H1 (cell line): Measurements from ENCODE around the gene CSPG5. TPM values are rescaled to one million over a fixed set of nuclear protein-coding genes. Genes with fewer than 3 reads are reported as not detected.

Source experiments
- CTCF ChIA-PET: fragments of 300-600 bp; sonication (Branson Sonifier 250); formaldehyde crosslinking; loops from one replicate; lab custom pipeline; 2021; ENCODE audit not compliant: partially characterized antibody; lab: Charles Lee
- POLR2A ChIA-PET: fragments of 300-600 bp; sonication (Branson Sonifier 250); formaldehyde crosslinking; loops from one replicate; lab custom pipeline; 2021; ENCODE audit warnings: inconsistent platforms; ENCODE audit not compliant: partially characterized antibody; lab: Charles Lee
- DNase-seq, 2 experiments: peaks; one replicate each; pipeline versions ENCODE4 v3.0.0 to v3.0.0-alpha.2; 2010 to 2022; ENCODE audit warnings: low spot score in 2 of 2, low read depth in 1 of 2, mixed read lengths in 1 of 2
- FAIRE-seq: peaks from 2 replicates; lab custom pipeline; 2011; peaks lifted over from hg19 to GRCh38; lab: Jason Lieb, UNC
- H2AFZ ChIP-seq: 2 replicates; pipeline ENCODE4 v1.8.1; 2012; ENCODE audit warnings: low read length, inconsistent platforms
- H2AK5ac ChIP-seq: 2 replicates; pipeline ENCODE4 v1.6.1; 2013; ENCODE audit warnings: low read depth, low read length
- H2BK120ac ChIP-seq: replicated peaks from 2 replicates; pipeline ENCODE3; 2013; ENCODE audit warnings: low read depth, low read length, inconsistent platforms
- H2BK12ac ChIP-seq: 2 replicates; pipeline ENCODE4 v1.6.1; 2013; ENCODE audit warnings: low read depth, low read length
- H2BK15ac ChIP-seq: 2 replicates; pipeline ENCODE4 v1.6.1; 2013; ENCODE audit warnings: low read length
- H2BK20ac ChIP-seq: 2 replicates; pipeline ENCODE4 v1.6.1; 2013; ENCODE audit warnings: low read length
- H2BK5ac ChIP-seq: 2 replicates; pipeline ENCODE4 v1.6.1; 2013; ENCODE audit warnings: low read depth, low read length
- H3K14ac ChIP-seq: 2 replicates; pipeline ENCODE4 v1.6.1; 2013; ENCODE audit warnings: inconsistent platforms; ENCODE audit not compliant: insufficient read length
- H3K18ac ChIP-seq: 2 replicates; pipeline ENCODE4 v1.6.1; 2013; ENCODE audit warnings: low read length; ENCODE audit errors: extremely low read depth
- H3K23ac ChIP-seq: 2 replicates; pipeline ENCODE4 v1.6.1; 2013; ENCODE audit warnings: inconsistent platforms; ENCODE audit not compliant: insufficient read length
- H3K23me2 ChIP-seq: 2 replicates; pipeline ENCODE4 v1.6.1; 2013; ENCODE audit warnings: low read depth, low read length
- H3K27ac ChIP-seq: 2 replicates; pipeline ENCODE4 v1.6.1; 2011; ENCODE audit warnings: low read depth, low read length, inconsistent platforms
- H3K27me3 ChIP-seq, 4 experiments: replicated peaks in 1 of 4; 1 replicate in 1 of 4; 2 replicates in 3 of 4; pipeline versions ENCODE4 v1.6.1 to v1.8.1; 2011 to 2013; ENCODE audit warnings: low read length in 3 of 4, mild to moderate bottlenecking in 3 of 4, inconsistent platforms in 2 of 4, mixed read lengths in 2 of 4, moderate library complexity in 1 of 4; ENCODE audit not compliant: control insufficient read depth in 3 of 4, insufficient read depth in 3 of 4; ENCODE audit errors: extremely low read depth in 1 of 4
- H3K36me3 ChIP-seq, 4 experiments: 2 replicates each; pipeline versions ENCODE4 v1.6.1 to v1.8.1; 2011 to 2013; ENCODE audit warnings: mild to moderate bottlenecking in 4 of 4, low read length in 3 of 4, moderate library complexity in 2 of 4, control low read depth in 1 of 4, inconsistent platforms in 1 of 4; ENCODE audit not compliant: insufficient read depth in 4 of 4, control insufficient read depth in 2 of 4
- H3K4ac ChIP-seq: replicated peaks from 2 replicates; pipeline ENCODE3; 2013; ENCODE audit warnings: low read length, low read depth, mixed read lengths, inconsistent platforms; ENCODE audit not compliant: insufficient read length
- H3K4me1 ChIP-seq, 4 experiments: replicated peaks in 1 of 4; 1 replicate in 1 of 4; 2 replicates in 3 of 4; pipeline versions ENCODE4 v1.6.1 to v1.8.1; 2011 to 2013; ENCODE audit warnings: low read length in 3 of 4, inconsistent platforms in 2 of 4, mixed read lengths in 1 of 4; ENCODE audit not compliant: insufficient read depth in 4 of 4, control insufficient read depth in 3 of 4
- H3K4me2 ChIP-seq, 2 experiments: 2 replicates each; pipeline versions ENCODE4 v1.6.1 to v1.8.1; 2011 to 2013; ENCODE audit warnings: low read depth in 2 of 2, low read length in 2 of 2, control low read depth in 1 of 2, inconsistent platforms in 1 of 2, mild to moderate bottlenecking in 1 of 2; ENCODE audit not compliant: insufficient read depth in 1 of 2
- H3K4me3 ChIP-seq, 4 experiments: fragments of 200-600, 300-600 bp in 1 of 4; sonication (generic), shearing (Covaris generic), sonication (Bioruptor Twin) in 1 of 4; 2 replicates each; pipeline versions ENCODE4 v1.5.1 to v1.8.1; 2011 to 2016; ENCODE audit warnings: low read length in 4 of 4, low read depth in 3 of 4, control low read depth in 2 of 4, inconsistent platforms in 2 of 4, mild to moderate bottlenecking in 2 of 4, mixed read lengths in 1 of 4, moderate library complexity in 1 of 4; ENCODE audit not compliant: insufficient read depth in 2 of 4; ENCODE audit errors: extremely low read depth in 1 of 4
- H3K56ac ChIP-seq: replicated peaks from 2 replicates; pipeline ENCODE3; 2013; ENCODE audit warnings: low read depth, mild to moderate bottlenecking, mixed read lengths, low read length, inconsistent platforms; ENCODE audit not compliant: insufficient read length
- H3K79me1 ChIP-seq: 2 replicates; pipeline ENCODE4 v1.6.1; 2013; ENCODE audit warnings: low read depth, low read length, control low read depth
- H3K79me2 ChIP-seq, 2 experiments: 2 replicates each; pipeline versions ENCODE4 v1.6.1 to v1.8.1; 2012 to 2013; ENCODE audit warnings: low read length in 2 of 2, mild to moderate bottlenecking in 2 of 2, inconsistent platforms in 1 of 2; ENCODE audit not compliant: insufficient read depth in 2 of 2, control insufficient read depth in 1 of 2
- H3K9ac ChIP-seq, 4 experiments: replicated peaks in 1 of 4; 1 replicate in 1 of 4; 2 replicates in 3 of 4; pipeline versions ENCODE4 v1.6.1 to v1.8.1; 2011 to 2013; ENCODE audit warnings: low read depth in 3 of 4, low read length in 3 of 4, control low read depth in 2 of 4, mild to moderate bottlenecking in 2 of 4, moderate library complexity in 2 of 4, inconsistent platforms in 1 of 4; ENCODE audit errors: extremely low read depth in 1 of 4
- H3K9me3 ChIP-seq, 2 experiments: 2 replicates each; pipeline versions ENCODE4 v1.6.1 to v1.8.1; 2012 to 2013; ENCODE audit warnings: mild to moderate bottlenecking in 2 of 2, moderate library complexity in 2 of 2, control low read depth in 1 of 2, inconsistent platforms in 1 of 2, low read depth in 1 of 2, low read length in 1 of 2, mixed read lengths in 1 of 2; ENCODE audit not compliant: insufficient read depth in 2 of 2
- H4K20me1 ChIP-seq, 2 experiments: replicated peaks in 1 of 2; 2 replicates each; pipeline versions ENCODE3 to v1.8.1; 2011 to 2013; ENCODE audit warnings: inconsistent platforms in 2 of 2, low read length in 2 of 2, mild to moderate bottlenecking in 1 of 2; ENCODE audit not compliant: insufficient read depth in 2 of 2, control insufficient read depth in 1 of 2
- H4K5ac ChIP-seq: 2 replicates; pipeline ENCODE4 v1.6.1; 2013; ENCODE audit warnings: low read length, low read depth, mixed read lengths, inconsistent platforms; ENCODE audit not compliant: insufficient read length
- H4K8ac ChIP-seq: 2 replicates; pipeline ENCODE4 v1.8.0; 2013; ENCODE audit warnings: mild to moderate bottlenecking, moderate library complexity, low read length, inconsistent platforms; ENCODE audit not compliant: insufficient read depth; ENCODE audit errors: extremely low read depth
- H4K91ac ChIP-seq: replicated peaks from 2 replicates; pipeline ENCODE3; 2013; ENCODE audit warnings: low read length, mixed read lengths, inconsistent platforms; ENCODE audit not compliant: insufficient read length
- BCL11A ChIP-seq, 2 experiments: IDR thresholded peaks; one replicate each; pipeline ENCODE4 v1.6.1; 2011; ENCODE audit warnings: low read depth in 2 of 2, low read length in 2 of 2, mild to moderate bottlenecking in 2 of 2
- CBX5 ChIP-seq: fragments of 300-800, 300-1000 bp; sonication (generic); IDR thresholded peaks from 2 replicates; pipeline ENCODE4 v1.7.1; 2016; ENCODE audit warnings: antibody characterized with exemption, low read length, low read depth
- CEBPB ChIP-seq: IDR thresholded peaks from 2 replicates; pipeline ENCODE4 v1.6.1; 2012; ENCODE audit warnings: low read depth, low read length
- CHD2 ChIP-seq: IDR thresholded peaks from 2 replicates; pipeline ENCODE4 v1.6.1; 2012; ENCODE audit warnings: low read length, improper control_type of control experiment
- EZH2 ChIP-seq: fragments of 200-600 bp; sonication (generic); IDR thresholded peaks from 2 replicates; pipeline ENCODE4 v1.7.1; 2012; ENCODE audit warnings: low read depth, mild to moderate bottlenecking, moderate library complexity, low read length, inconsistent platforms; ENCODE audit not compliant: severe bottlenecking
- HDAC2 ChIP-seq, 2 experiments: fragments of 300-600 bp in 1 of 2; sonication (generic) in 1 of 2; IDR thresholded peaks; 2 replicates each; pipeline ENCODE4 v1.6.1; 2011 to 2012; ENCODE audit warnings: low read depth in 2 of 2, low read length in 2 of 2, mild to moderate bottlenecking in 2 of 2, moderate library complexity in 2 of 2, borderline replicate concordance in 1 of 2, inconsistent platforms in 1 of 2
- JUND ChIP-seq: IDR thresholded peaks from 2 replicates; pipeline ENCODE4 v1.6.1; 2011; ENCODE audit warnings: mild to moderate bottlenecking, improper control_type of control experiment, low read length
- MAFK ChIP-seq: IDR thresholded peaks from 2 replicates; pipeline ENCODE4 v1.6.1; 2012; ENCODE audit warnings: low read depth, mild to moderate bottlenecking, improper control_type of control experiment, low read length
- POLR2AphosphoS5 ChIP-seq: IDR thresholded peaks from 2 replicates; pipeline ENCODE4 v1.6.1; 2011; ENCODE audit warnings: low read depth, low read length
- SAP30 ChIP-seq: fragments of 300-600 bp; sonication (generic); IDR thresholded peaks from 2 replicates; pipeline ENCODE4 v1.7.1; 2012; ENCODE audit warnings: low read length, moderate library complexity, mild to moderate bottlenecking, inconsistent platforms; ENCODE audit not compliant: insufficient read depth, insufficient replicate concordance
- TAF1 ChIP-seq: IDR thresholded peaks from 2 replicates; pipeline ENCODE4 v1.6.1; 2011; ENCODE audit warnings: mild to moderate bottlenecking, low read depth, low read length
- TAF7 ChIP-seq: optimal IDR thresholded peaks from 2 replicates; pipeline ENCODE3; 2011; ENCODE audit warnings: low read depth, mild to moderate bottlenecking, inconsistent platforms, low read length, moderate library complexity, borderline replicate concordance
- TCF12 ChIP-seq: IDR thresholded peaks from 2 replicates; pipeline ENCODE4 v1.6.1; 2011; ENCODE audit warnings: low read depth, mild to moderate bottlenecking, low read length
- WGBS, 2 experiments: shearing (Covaris generic) in 1 of 2; methylation state at CpG; one replicate each; pipeline versions ENCODE4 v1.1.6 to v1.1.7; 2013 to 2015; ENCODE audit warnings: low lambda C conversion rate in 2 of 2, mixed read lengths in 2 of 2, inconsistent platforms in 1 of 2, low coverage in 1 of 2, missing lambda C conversion rate in 1 of 2; ENCODE audit not compliant: insufficient replicate concordance in 2 of 2, insufficient coverage in 1 of 2, insufficient read length in 1 of 2; ENCODE audit errors: extremely low coverage in 1 of 2, missing lambda C conversion rate in 1 of 2; 5-methylcytosine and 5-hydroxymethylcytosine counted together
- polyA plus RNA-seq, 7 experiments: library from polyadenylated mRNA; depleted of rRNA in 3 of 7; stranded (reverse) in 5 of 7; unstranded in 2 of 7; fragments of >200 nt in 5 of 7; fragments of 200-250 nt in 2 of 7; gene quantifications; 1 replicate in 5 of 7; 2 replicates in 1 of 7; 4 replicates in 1 of 7; pipeline versions ENCODE4 v1.2.1 to v1.2.3, GENCODE V29; 2011 to 2013; ENCODE audit warnings: missing spikeins in 2 of 7, mixed read lengths in 2 of 7
- total RNA-seq: library from RNA; stranded (reverse); fragmentation: NEBNext Ultra II Directional; extraction: Animal tissue kit (Norgen Biotek cat#: 25700); gene quantifications from 2 replicates; pipeline ENCODE4 v1.2.1, GENCODE V29; 2021

CSPG5 gene
- total and polyA plus RNA-seq, 2 of the 8 experiments (the other 6 are each of a cell fraction or from before 2014, with no cell fraction given): 2.1 to 7.4 TPM

DNA sequence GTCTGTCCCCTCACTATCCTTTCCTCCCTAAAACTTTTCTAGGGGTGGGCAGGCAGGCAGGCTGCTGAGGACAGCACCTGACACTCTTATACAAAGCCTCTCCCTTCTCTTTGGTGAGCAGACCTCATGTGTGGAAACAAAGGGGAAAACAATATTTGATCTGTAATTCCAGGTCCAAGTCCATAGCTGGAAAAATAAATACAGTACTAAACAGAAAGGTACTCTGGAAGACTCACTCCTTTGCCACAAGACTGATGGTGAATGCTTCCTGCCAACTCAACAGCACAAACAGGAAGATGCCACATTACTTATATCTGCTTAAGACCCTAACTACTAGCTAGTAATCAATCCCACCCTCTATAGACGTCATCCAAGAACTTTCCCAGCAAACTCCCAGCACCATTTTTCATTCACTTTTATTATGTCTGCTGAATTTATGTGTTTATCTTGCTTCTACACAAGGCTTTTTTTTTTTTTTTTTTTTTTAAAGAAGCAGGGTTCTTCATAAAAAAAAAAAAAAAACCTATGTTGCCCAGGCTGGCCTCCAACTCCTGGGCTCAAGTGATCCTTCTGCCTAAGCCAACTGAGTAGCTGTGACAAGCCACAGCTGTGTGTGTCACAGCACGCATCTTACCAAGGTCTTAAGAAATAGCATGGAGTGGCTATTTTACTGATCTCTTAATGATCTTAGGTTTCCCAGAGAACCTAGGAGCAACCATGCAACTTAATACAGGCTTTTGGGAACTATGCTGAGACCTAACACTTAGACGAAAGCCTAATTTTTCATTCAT, 44.2 kb upstream of the CSPG5 start:
- Histone ChIP-seq H3K36me3 (peaks cover 33 to 89% (median 55%) of the 10 kb centered on the region in 4 experiments), H3K4ac (no peak overlapping the region)
- POLR2A ChIA-PET: no interaction called here
- TF ChIP-seq MAFK: no peak
- no peak for TF ChIP-seq CBX5
- no peak for TF ChIP-seq TAF1
- TF ChIP-seq TAF7: no peak
- no peak for TF ChIP-seq HDAC2 (IDR thresholded peaks at IDR 0.05; ENCODE audit: borderline replicate concordance in 1 of 2, low read depth in 2 of 2, low read length in 2 of 2)
- no peak for TF ChIP-seq JUND
- TF ChIP-seq EZH2: no peak
- TF ChIP-seq TCF12: no peak
- TF ChIP-seq CEBPB: no peak
- no peak for TF ChIP-seq BCL11A (IDR thresholded peaks at IDR 0.05; ENCODE audit: low read depth in 2 of 2, low read length in 2 of 2)
- no peak for TF ChIP-seq CHD2
- no peak for TF ChIP-seq POLR2AphosphoS5
- TF ChIP-seq SAP30: no peak

More for the DNA sequence above, 44.2 kb upstream of the CSPG5 start:
- H3K27me3 ChIP-seq: no peaks in the 10 kb centered on the region
- H4K5ac ChIP-seq: no peak overlapping the region
- no peak overlapping the region for H2BK15ac ChIP-seq
- no peak overlapping the region for H3K56ac ChIP-seq
- no peaks in the 10 kb centered on the region for H3K9me3 ChIP-seq
- H2BK12ac ChIP-seq: no peak overlapping the region
- no peak overlapping the region for H3K9ac ChIP-seq
- no peak overlapping the region for H2BK20ac ChIP-seq
- H3K79me1 ChIP-seq: no peaks in the 10 kb centered on the region
- H2BK5ac ChIP-seq: no peak overlapping the region
- CTCF ChIA-PET: interaction anchor here (0.7 kb wide), 1 partner anchor 82 kb away, joined by 3 read pairs; no protein-coding TSS in a partner anchor
- H3K4me1 ChIP-seq: no peaks in the 10 kb centered on the region
- H3K27ac ChIP-seq: no peak overlapping the region
- no peak overlapping the region for H4K91ac ChIP-seq
- no peak overlapping the region for H3K4me3 ChIP-seq
- DNase-seq: no peak
- no peak overlapping the region for H3K18ac ChIP-seq
- no peaks in the 10 kb centered on the region for H3K79me2 ChIP-seq
- no peak overlapping the region for H3K23ac ChIP-seq
- no peak overlapping the region for H2AK5ac ChIP-seq
- 81% methylated on average over 3 of the region's 3 CpGs; no CpG with 5 or more reads in 1 of the 2 experiments for WGBS, 2 experiments
- H4K20me1 ChIP-seq: no peaks in the 10 kb centered on the region
- no peak overlapping the region for H3K4me2 ChIP-seq
- H2AFZ ChIP-seq: no peak overlapping the region
- H4K8ac ChIP-seq: no peak overlapping the region
- FAIRE-seq: no peak
- no peak overlapping the region for H3K14ac ChIP-seq
- H2BK120ac ChIP-seq: no peak overlapping the region
- H3K23me2 ChIP-seq: no peaks in the 10 kb centered on the region
